Measurements from ENCODE around the gene TCF4.

The TCF4 gene

GRCh38 chr18:55361492-55362250, 226.3 kb downstream of the TCF4 start:
- H3K4me1 ChIP-seq (ENCODE audit: control insufficient read depth, insufficient read depth, low read length): peaks cover 6% of the 10 kb centered on the region
- no peaks in the 10 kb centered on the region for H3K36me3 ChIP-seq (ENCODE audit: control insufficient read depth, insufficient read depth, low read length)
- no peak overlapping the region for H3K9ac ChIP-seq (ENCODE audit: low read depth, low read length)
- H3K9me3 ChIP-seq (ENCODE audit: control insufficient read depth, insufficient read depth, low read length): no peaks in the 10 kb centered on the region
- no peaks in the 10 kb centered on the region for H3K27me3 ChIP-seq (ENCODE audit: control insufficient read depth, insufficient read depth, low read length)
- no peak overlapping the region for H3K4me3 ChIP-seq (ENCODE audit: low read depth, low read length)

DNA sequence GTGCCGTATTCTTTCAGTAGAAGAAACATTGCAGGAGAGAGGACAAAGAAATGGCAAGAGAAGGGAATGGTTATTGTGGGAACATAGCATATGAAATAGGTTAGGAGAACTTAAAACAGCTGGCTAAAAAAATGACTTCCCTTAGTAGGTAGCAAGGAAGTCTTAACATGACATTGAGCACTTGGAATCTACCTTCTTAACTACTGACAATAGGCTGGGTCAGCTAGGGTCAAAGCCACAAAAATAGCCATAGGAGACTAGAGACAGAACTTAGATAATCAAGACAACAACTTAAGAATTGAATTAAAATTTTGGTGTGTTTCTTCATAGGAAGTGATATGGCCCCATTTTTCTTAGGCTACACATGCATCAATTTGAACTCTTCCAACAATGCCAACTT, 227.9 kb downstream of the TCF4 start:
- H3K9ac ChIP-seq (ENCODE audit: low read depth, low read length): no peak overlapping the region
- H3K4me3 ChIP-seq (ENCODE audit: low read depth, low read length): no peak overlapping the region
- no peaks in the 10 kb centered on the region for H3K27me3 ChIP-seq (ENCODE audit: control insufficient read depth, insufficient read depth, low read length)
- H3K4me1 ChIP-seq (ENCODE audit: control insufficient read depth, insufficient read depth, low read length): peaks cover 19% of the 10 kb centered on the region
- H3K36me3 ChIP-seq (ENCODE audit: control insufficient read depth, insufficient read depth, low read length): no peaks in the 10 kb centered on the region
- no peaks in the 10 kb centered on the region for H3K9me3 ChIP-seq (ENCODE audit: control insufficient read depth, insufficient read depth, low read length)

DNA sequence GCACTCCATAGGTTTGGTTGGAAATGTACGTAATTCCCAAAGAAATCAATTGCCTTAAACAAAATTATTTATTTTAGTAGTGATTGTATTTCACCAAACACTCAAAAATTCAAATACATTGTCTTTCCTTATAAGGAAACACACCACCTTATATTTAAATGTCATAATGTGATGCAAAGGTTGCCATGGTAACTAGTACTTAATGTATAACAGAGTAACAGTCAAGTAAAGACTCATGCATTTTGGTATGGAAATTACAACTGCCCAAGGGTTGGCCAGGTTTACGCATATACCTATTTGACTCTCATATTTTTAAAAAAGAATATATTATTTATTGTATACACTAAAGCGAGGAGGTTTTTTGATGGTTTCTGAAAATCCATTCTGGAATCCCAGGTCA, 231.2 kb downstream of the TCF4 start:
- Histone ChIP-seq H3K36me3 (ENCODE audit: control insufficient read depth, insufficient read depth, low read length) (no peaks in the 10 kb centered on the region), H3K9me3 (ENCODE audit: control insufficient read depth, insufficient read depth, low read length) (no peaks in the 10 kb centered on the region), H3K9ac (ENCODE audit: low read depth, low read length) (no peak overlapping the region), H3K4me3 (ENCODE audit: low read depth, low read length) (no peak overlapping the region), H3K27me3 (ENCODE audit: control insufficient read depth, insufficient read depth, low read length) (no peaks in the 10 kb centered on the region), H3K4me1 (ENCODE audit: control insufficient read depth, insufficient read depth, low read length) (peaks cover 43% of the 10 kb centered on the region)

DNA sequence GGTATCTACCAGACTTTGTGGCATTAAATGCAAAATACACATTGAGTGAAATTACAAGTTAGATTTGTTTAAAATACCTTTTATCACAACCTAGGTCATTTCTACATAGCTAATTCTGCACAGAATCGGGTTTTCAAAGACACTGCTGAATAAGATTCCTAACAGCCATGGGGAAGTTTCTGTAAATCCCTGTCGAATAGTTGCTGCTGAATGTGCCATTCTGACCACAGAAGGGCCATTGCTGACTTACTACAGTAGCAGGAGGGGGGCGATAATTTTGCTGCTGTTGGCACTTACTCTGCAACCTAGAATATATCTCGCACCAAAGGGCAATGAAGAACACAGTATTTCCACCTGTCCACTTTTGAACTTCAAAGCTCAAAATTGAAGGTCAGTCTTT, 232.8 kb downstream of the TCF4 start:
- no peaks in the 10 kb centered on the region for H3K9me3 ChIP-seq (ENCODE audit: control insufficient read depth, insufficient read depth, low read length)
- H3K36me3 ChIP-seq (ENCODE audit: control insufficient read depth, insufficient read depth, low read length): no peaks in the 10 kb centered on the region
- peaks cover 55% of the 10 kb centered on the region for H3K4me1 ChIP-seq (ENCODE audit: control insufficient read depth, insufficient read depth, low read length)
- H3K27me3 ChIP-seq (ENCODE audit: control insufficient read depth, insufficient read depth, low read length): no peaks in the 10 kb centered on the region
- H3K4me3 ChIP-seq (ENCODE audit: low read depth, low read length): no peak overlapping the region
- H3K9ac ChIP-seq (ENCODE audit: low read depth, low read length): no peak overlapping the region

DNA sequence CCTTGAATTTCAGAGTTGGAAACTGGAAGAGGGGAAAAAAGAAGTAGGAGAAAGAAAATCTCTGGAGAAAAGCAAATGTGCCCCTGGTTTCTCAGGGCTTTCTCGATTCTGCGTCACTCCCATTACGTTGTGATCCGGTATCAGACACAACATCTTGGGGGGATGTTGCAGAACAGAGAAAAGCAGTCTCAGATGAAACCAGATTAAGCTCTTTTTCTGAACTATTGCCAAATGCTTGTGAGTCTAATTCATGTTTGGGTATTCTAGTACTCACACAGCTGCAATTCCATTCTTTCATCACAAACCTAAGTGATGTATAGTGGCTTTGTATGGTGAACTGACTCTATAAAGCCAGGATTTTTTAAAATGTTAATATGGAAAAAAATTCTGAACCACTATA, 233.2 kb downstream of the TCF4 start:
- no peaks in the 10 kb centered on the region for H3K9me3 ChIP-seq (ENCODE audit: control insufficient read depth, insufficient read depth, low read length)
- no peaks in the 10 kb centered on the region for H3K36me3 ChIP-seq (ENCODE audit: control insufficient read depth, insufficient read depth, low read length)
- H3K4me1 ChIP-seq (ENCODE audit: control insufficient read depth, insufficient read depth, low read length): peaks cover 56% of the 10 kb centered on the region
- H3K27me3 ChIP-seq (ENCODE audit: control insufficient read depth, insufficient read depth, low read length): no peaks in the 10 kb centered on the region
- no peak overlapping the region for H3K9ac ChIP-seq (ENCODE audit: low read depth, low read length)
- H3K4me3 ChIP-seq (ENCODE audit: low read depth, low read length): no peak overlapping the region

DNA sequence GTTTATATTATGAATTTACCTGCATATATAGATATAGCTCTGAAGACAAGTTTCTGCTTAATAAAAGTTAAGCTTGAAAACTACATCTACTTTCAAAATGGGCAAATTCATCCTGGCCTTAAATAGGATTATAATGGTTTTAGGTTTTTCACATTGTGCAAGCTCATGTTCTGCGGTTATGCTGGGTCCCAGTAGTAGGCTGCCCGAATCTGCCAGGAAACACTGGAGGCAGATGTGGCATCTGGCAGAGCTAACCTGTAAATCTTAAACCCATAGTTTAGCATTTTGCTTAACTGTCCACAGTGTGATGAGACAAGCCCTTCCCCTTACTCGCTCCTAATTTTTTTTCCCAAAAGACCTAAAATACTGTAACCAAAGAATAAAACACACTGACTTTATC, 234.2 kb downstream of the TCF4 start:
- Histone ChIP-seq H3K4me1 (ENCODE audit: control insufficient read depth, insufficient read depth, low read length) (peaks cover 64% of the 10 kb centered on the region), H3K27me3 (ENCODE audit: control insufficient read depth, insufficient read depth, low read length) (no peaks in the 10 kb centered on the region), H3K4me3 (ENCODE audit: low read depth, low read length) (no peak overlapping the region), H3K9me3 (ENCODE audit: control insufficient read depth, insufficient read depth, low read length) (no peaks in the 10 kb centered on the region), H3K36me3 (ENCODE audit: control insufficient read depth, insufficient read depth, low read length) (no peaks in the 10 kb centered on the region), H3K9ac (ENCODE audit: low read depth, low read length) (no peak overlapping the region)

GRCh38 chr18:55353391-55353790, 234.6 kb downstream of the TCF4 start:
- no peak overlapping the region for H3K9ac ChIP-seq (ENCODE audit: low read depth, low read length)
- H3K4me3 ChIP-seq (ENCODE audit: low read depth, low read length): no peak overlapping the region
- H3K4me1 ChIP-seq (ENCODE audit: control insufficient read depth, insufficient read depth, low read length): peaks cover 67% of the 10 kb centered on the region
- H3K9me3 ChIP-seq (ENCODE audit: control insufficient read depth, insufficient read depth, low read length): no peaks in the 10 kb centered on the region
- H3K27me3 ChIP-seq (ENCODE audit: control insufficient read depth, insufficient read depth, low read length): no peaks in the 10 kb centered on the region
- no peaks in the 10 kb centered on the region for H3K36me3 ChIP-seq (ENCODE audit: control insufficient read depth, insufficient read depth, low read length)

DNA sequence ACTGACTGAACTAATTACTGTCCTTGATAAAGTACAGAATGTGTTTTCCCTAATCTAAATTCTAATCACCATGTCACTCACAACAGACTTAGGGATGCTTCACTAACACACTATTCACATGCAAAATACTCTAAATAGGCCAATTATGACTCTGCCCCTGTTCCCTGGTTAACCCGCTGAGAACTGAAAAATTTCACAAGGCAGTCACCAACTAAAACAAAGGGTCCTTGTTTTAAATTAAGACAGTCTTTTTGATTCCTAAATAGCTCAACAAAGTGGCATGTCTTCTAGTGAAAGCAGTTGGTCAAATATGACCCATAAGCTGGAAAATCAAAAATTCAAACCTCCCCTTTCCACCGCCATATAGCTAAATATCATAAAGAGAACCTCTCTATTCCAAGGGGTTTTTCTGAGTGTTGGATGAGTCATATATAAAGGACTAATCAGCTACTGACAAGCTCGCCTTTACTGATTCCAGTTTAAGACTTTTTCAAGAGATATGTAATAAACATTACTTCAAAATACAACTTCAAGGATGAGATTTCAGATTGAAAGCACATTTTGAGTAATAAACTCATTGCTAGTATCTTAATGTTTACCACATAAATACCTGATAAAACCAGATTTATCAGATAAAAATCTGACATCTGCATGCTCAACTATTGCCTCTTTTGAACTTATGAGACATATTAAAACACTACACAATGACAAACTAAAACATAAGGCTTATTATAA, 235.8 kb downstream of the TCF4 start:
- no peak overlapping the region for H3K9ac ChIP-seq (ENCODE audit: low read depth, low read length)
- peaks cover 74% of the 10 kb centered on the region for H3K4me1 ChIP-seq (ENCODE audit: control insufficient read depth, insufficient read depth, low read length)
- no peaks in the 10 kb centered on the region for H3K27me3 ChIP-seq (ENCODE audit: control insufficient read depth, insufficient read depth, low read length)
- H3K9me3 ChIP-seq (ENCODE audit: control insufficient read depth, insufficient read depth, low read length): no peaks in the 10 kb centered on the region
- H3K36me3 ChIP-seq (ENCODE audit: control insufficient read depth, insufficient read depth, low read length): no peaks in the 10 kb centered on the region
- H3K4me3 ChIP-seq (ENCODE audit: low read depth, low read length): no peak overlapping the region

DNA sequence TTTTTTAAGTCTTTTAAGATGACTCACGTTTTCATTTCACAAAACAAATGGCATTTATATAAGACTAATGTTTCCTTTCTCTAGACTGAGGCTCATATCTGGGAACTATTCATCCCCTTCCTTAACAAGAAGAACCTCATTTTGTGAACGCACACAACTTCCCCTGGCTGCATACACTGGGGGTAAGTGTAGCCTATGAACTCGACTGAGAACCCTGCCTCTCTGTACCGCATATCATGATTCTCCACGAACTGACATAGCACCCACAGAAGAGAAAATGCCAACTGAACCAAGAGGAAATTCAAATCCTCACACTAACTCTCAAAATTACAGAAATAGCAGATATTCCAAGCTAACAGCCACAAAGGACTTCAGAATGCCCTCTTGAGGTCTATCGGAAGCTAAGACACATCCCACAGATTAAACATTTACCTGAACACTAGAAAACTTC, 236.7 kb downstream of the TCF4 start:
- no peaks in the 10 kb centered on the region for H3K9me3 ChIP-seq (ENCODE audit: control insufficient read depth, insufficient read depth, low read length)
- H3K27me3 ChIP-seq (ENCODE audit: control insufficient read depth, insufficient read depth, low read length): no peaks in the 10 kb centered on the region
- peaks cover 70% of the 10 kb centered on the region for H3K4me1 ChIP-seq (ENCODE audit: control insufficient read depth, insufficient read depth, low read length)
- no peak overlapping the region for H3K4me3 ChIP-seq (ENCODE audit: low read depth, low read length)
- H3K9ac ChIP-seq (ENCODE audit: low read depth, low read length): no peak overlapping the region
- no peaks in the 10 kb centered on the region for H3K36me3 ChIP-seq (ENCODE audit: control insufficient read depth, insufficient read depth, low read length)

- H3K9me3 ChIP-seq (ENCODE audit: control insufficient read depth, insufficient read depth, low read length): no peaks in the 10 kb centered on the region
- no peaks in the 10 kb centered on the region for H3K36me3 ChIP-seq (ENCODE audit: control insufficient read depth, insufficient read depth, low read length)
- no peak overlapping the region for H3K9ac ChIP-seq (ENCODE audit: low read depth, low read length)
- H3K27me3 ChIP-seq (ENCODE audit: control insufficient read depth, insufficient read depth, low read length): no peaks in the 10 kb centered on the region
- H3K4me1 ChIP-seq (ENCODE audit: control insufficient read depth, insufficient read depth, low read length): peaks cover 63% of the 10 kb centered on the region
- no peak overlapping the region for H3K4me3 ChIP-seq (ENCODE audit: low read depth, low read length)
Observed at GRCh38 chr18:55349685-55350084, 238.3 kb downstream of the TCF4 start.

DNA sequence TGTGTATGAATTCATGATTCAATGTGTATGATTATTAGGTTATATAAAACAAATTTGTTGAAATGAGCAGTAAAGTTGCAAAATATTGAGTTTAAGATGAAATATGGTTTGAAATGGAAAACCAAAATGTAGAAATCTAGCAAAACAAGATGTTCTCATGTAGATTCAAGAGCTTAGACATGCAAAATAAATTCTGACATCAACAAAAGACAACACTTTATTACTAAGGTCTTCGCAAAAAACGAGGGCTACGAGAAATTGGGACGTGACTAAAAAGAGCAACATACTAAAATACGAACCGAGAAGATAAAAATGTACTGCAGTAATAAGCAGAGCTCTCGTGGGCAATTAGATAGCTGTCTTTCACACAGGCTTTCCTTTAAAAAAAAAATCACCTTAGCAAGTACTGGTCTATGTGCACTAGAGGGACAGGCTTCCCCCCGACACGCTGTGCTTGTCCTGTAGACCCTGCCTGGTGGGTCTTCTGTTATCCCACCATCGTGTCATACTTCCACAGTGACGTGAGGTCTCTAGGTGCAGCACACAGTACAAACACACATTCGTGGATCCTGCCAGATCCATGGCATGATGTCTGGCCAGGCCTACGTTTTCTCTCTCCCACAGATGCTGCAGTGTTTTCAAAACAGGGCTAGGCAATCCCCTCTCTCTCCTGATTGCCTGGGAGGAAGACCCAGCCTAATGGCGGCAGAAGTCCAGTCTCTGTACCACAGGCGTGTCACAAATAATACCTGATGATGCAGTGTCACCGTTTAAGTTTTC, 240.8 kb downstream of the TCF4 start:
- Histone ChIP-seq H3K4me1 (ENCODE audit: control insufficient read depth, insufficient read depth, low read length) (peaks cover 44% of the 10 kb centered on the region), H3K27me3 (ENCODE audit: control insufficient read depth, insufficient read depth, low read length) (no peaks in the 10 kb centered on the region), H3K36me3 (ENCODE audit: control insufficient read depth, insufficient read depth, low read length) (no peaks in the 10 kb centered on the region), H3K9ac (ENCODE audit: low read depth, low read length) (no peak overlapping the region), H3K4me3 (ENCODE audit: low read depth, low read length) (no peak overlapping the region), H3K9me3 (ENCODE audit: control insufficient read depth, insufficient read depth, low read length) (no peaks in the 10 kb centered on the region)

All from iPS-15b (cell line).